Thymus (tissue), 11 donors: Measurements from ENCODE around the gene CAPN13. TPM values are rescaled to one million over a fixed set of nuclear protein-coding genes. Genes with fewer than 3 reads are reported as not detected.

Experiments used
- DNase-seq, 9 donors: peaks; one replicate each; pipeline ENCODE4 v3.0.0-alpha.2; 2013; ENCODE audit warnings: low spot score in 9 of 9, low read depth in 6 of 9, missing footprints in 1 of 9
- H3K27ac ChIP-seq, 2 donors: one replicate each; pipeline ENCODE4 v1.5.1; 2013; ENCODE audit warnings: control low read depth in 1 of 2, low read depth in 1 of 2, low read length in 1 of 2, mild to moderate bottlenecking in 1 of 2, moderate library complexity in 1 of 2
- H3K27me3 ChIP-seq, 2 donors: one replicate each; pipeline ENCODE4 v1.5.1; 2013; ENCODE audit warnings: low read length in 1 of 2; ENCODE audit not compliant: control insufficient read depth in 2 of 2, insufficient read depth in 1 of 2
- H3K36me3 ChIP-seq, 2 donors: one replicate each; pipeline ENCODE4 v1.5.1; 2013; ENCODE audit warnings: low read length in 1 of 2, mild to moderate bottlenecking in 1 of 2, moderate library complexity in 1 of 2; ENCODE audit not compliant: control insufficient read depth in 2 of 2, insufficient read depth in 2 of 2
- H3K4me1 ChIP-seq, 2 donors: one replicate each; pipeline ENCODE4 v1.5.1; 2013; ENCODE audit warnings: low read length in 2 of 2; ENCODE audit not compliant: control insufficient read depth in 2 of 2, insufficient read depth in 2 of 2
- H3K4me3 ChIP-seq, 2 donors: one replicate each; pipeline ENCODE4 v1.5.1; 2013; ENCODE audit warnings: low read length in 2 of 2, control low read depth in 1 of 2, mild to moderate bottlenecking in 1 of 2
- H3K9me3 ChIP-seq, 2 donors: one replicate each; pipeline ENCODE4 v1.5.1; 2013; ENCODE audit warnings: low read length in 1 of 2, mild to moderate bottlenecking in 1 of 2; ENCODE audit not compliant: control insufficient read depth in 2 of 2, insufficient read depth in 1 of 2
- WGBS: extraction: QIAGEN DNeasy Blood & Tissue Kit; methylation state at CpG from one replicate; pipeline ENCODE4 v1.1.7; 2013; 5-methylcytosine and 5-hydroxymethylcytosine counted together
- polyA plus RNA-seq: library from polyadenylated mRNA; stranded (reverse); fragments of 200-250 nt; gene quantifications from one replicate; pipeline ENCODE4 v1.2.3, GENCODE V29; 2013
- total RNA-seq: library from RNA; stranded (reverse); fragments of 120-200 nt; gene quantifications from one replicate; pipeline ENCODE4 v1.2.4, GENCODE V29; 2013
- donor health status: healthy.

The CAPN13 gene
- total and polyA plus RNA-seq, 2 donors, result 0.05 to 0.25 TPM

GRCh38 chr2:30686669-30687068 lies 120.6 kb downstream of the CAPN13 start:
- Histone ChIP-seq H3K36me3 (no peaks in the 10 kb centered on the region), H3K27ac (no peak overlapping the region), H3K4me3 (no peak overlapping the region), H3K27me3 (no peaks in the 10 kb centered on the region), H3K9me3 (no peaks in the 10 kb centered on the region), H3K4me1 (no peaks in the 10 kb centered on the region)
- 98% methylated on average over 4 of the region's 4 CpGs for WGBS
- no peak for DNase-seq

GRCh38 chr2:30686000-30686399 lies 121.2 kb downstream of the CAPN13 start:
- DNase-seq, result no peak
- Histone ChIP-seq H3K36me3 (no peaks in the 10 kb centered on the region), H3K27ac (no peak overlapping the region), H3K27me3 (no peaks in the 10 kb centered on the region), H3K4me3 (no peak overlapping the region), H3K4me1 (no peaks in the 10 kb centered on the region), H3K9me3 (no peaks in the 10 kb centered on the region)
- 93% methylated on average over 2 of the region's 2 CpGs for WGBS

GRCh38 chr2:30684996-30685395 lies 122.2 kb downstream of the CAPN13 start:
- no peak overlapping the region for H3K27ac ChIP-seq
- H3K4me3 ChIP-seq, result no peak overlapping the region
- WGBS, result 97% methylated on average over 3 of the region's 3 CpGs
- DNase-seq, result no peak
- no peaks in the 10 kb centered on the region for H3K27me3 ChIP-seq
- no peaks in the 10 kb centered on the region for H3K9me3 ChIP-seq
- no peaks in the 10 kb centered on the region for H3K4me1 ChIP-seq
- no peaks in the 10 kb centered on the region for H3K36me3 ChIP-seq

- H3K27me3 ChIP-seq, result no peaks in the 10 kb centered on the region
- no peaks in the 10 kb centered on the region for H3K4me1 ChIP-seq
- H3K4me3 ChIP-seq, result no peak overlapping the region
- DNase-seq, result no peak
- 93% methylated on average over 5 of the region's 5 CpGs for WGBS
- H3K27ac ChIP-seq, result no peak overlapping the region
- H3K9me3 ChIP-seq, result no peaks in the 10 kb centered on the region
- H3K36me3 ChIP-seq, result no peaks in the 10 kb centered on the region
Observed at GRCh38 chr2:30684516-30684915, 122.7 kb downstream of the CAPN13 start.

GRCh38 chr2:30684026-30684425 lies 123.2 kb downstream of the CAPN13 start:
- Histone ChIP-seq H3K4me3 (no peak overlapping the region), H3K27me3 (no peaks in the 10 kb centered on the region), H3K27ac (no peak overlapping the region), H3K4me1 (no peaks in the 10 kb centered on the region), H3K36me3 (no peaks in the 10 kb centered on the region), H3K9me3 (no peaks in the 10 kb centered on the region)
- WGBS, result 97% methylated on average over 8 of the region's 8 CpGs
- no peak for DNase-seq

- peak in 2 of 9 donors; percentile 8 to 14 for DNase-seq
- Histone ChIP-seq H3K27me3 (no peaks in the 10 kb centered on the region), H3K4me3 (no peak overlapping the region), H3K4me1 (no peaks in the 10 kb centered on the region), H3K9me3 (no peaks in the 10 kb centered on the region), H3K27ac (no peak overlapping the region), H3K36me3 (no peaks in the 10 kb centered on the region)
- 91% methylated on average over 8 of the region's 8 CpGs for WGBS
Observed at GRCh38 chr2:30683236-30683956, 123.8 kb downstream of the CAPN13 start.

- DNase-seq, result no peak
- Histone ChIP-seq H3K9me3 (no peaks in the 10 kb centered on the region), H3K4me1 (no peaks in the 10 kb centered on the region), H3K27me3 (no peaks in the 10 kb centered on the region), H3K27ac (no peak overlapping the region), H3K4me3 (no peak overlapping the region), H3K36me3 (no peaks in the 10 kb centered on the region)
- 90% methylated on average over 4 of the region's 4 CpGs for WGBS
Observed at GRCh38 chr2:30681022-30681421, 126.2 kb downstream of the CAPN13 start.

- no peak for DNase-seq
- 100% methylated on average over 3 of the region's 3 CpGs for WGBS
- H3K9me3 ChIP-seq, result no peaks in the 10 kb centered on the region
Observed at GRCh38 chr2:30680121-30680520, 127.1 kb downstream of the CAPN13 start.

GRCh38 chr2:30679426-30680088 lies 127.7 kb downstream of the CAPN13 start:
- H3K27me3 ChIP-seq, result no peaks in the 10 kb centered on the region
- no peaks in the 10 kb centered on the region for H3K9me3 ChIP-seq
- H3K4me3 ChIP-seq, result no peak overlapping the region
- no peak overlapping the region for H3K27ac ChIP-seq
- DNase-seq, result no peak
- 88% methylated on average over 12 of the region's 12 CpGs for WGBS
- H3K4me1 ChIP-seq, result no peaks in the 10 kb centered on the region
- no peaks in the 10 kb centered on the region for H3K36me3 ChIP-seq

More at GRCh38 chr2:30680121-30680520, 127.1 kb downstream of the CAPN13 start:
- H3K4me3 ChIP-seq, result no peak overlapping the region
- no peaks in the 10 kb centered on the region for H3K36me3 ChIP-seq
- H3K27me3 ChIP-seq, result no peaks in the 10 kb centered on the region
- H3K4me1 ChIP-seq, result no peaks in the 10 kb centered on the region
- H3K27ac ChIP-seq, result no peak overlapping the region
